Caco-2 (cell line): Measurements from ENCODE around the gene CISH. TPM values are rescaled to one million over a fixed set of nuclear protein-coding genes. Genes with fewer than 3 reads are reported as not detected.

ENCODE experiments used
- BruUV-seq: library from RNA; stranded (reverse); fragments of 400-500 nt; replicated peaks from 2 replicates; lab custom pipeline; 2021; lab: Mats Ljungman, UMichigan
- CTCF ChIA-PET: fragments of 300-600 bp; sonication (Branson Sonifier 250); formaldehyde crosslinking; loops from one replicate; lab custom pipeline; 2022; ENCODE audit warnings: antibody characterized with exemption; lab: Charles Lee
- POLR2A ChIA-PET: fragments of 300-600 bp; sonication (Branson Sonifier 250); formaldehyde crosslinking; loops from one replicate; lab custom pipeline; 2022; ENCODE audit warnings: antibody characterized with exemption; lab: Charles Lee
- DNase-seq, 2 experiments: peaks; one replicate each; pipeline versions ENCODE4 v3.0.0 to v3.0.0-alpha.2; 2020 to 2022
- H3K27me3 ChIP-seq: replicated peaks from 2 replicates; pipeline ENCODE4 v1.6.0; 2011; ENCODE audit warnings: low read length; ENCODE audit not compliant: control insufficient read depth, insufficient read depth
- H3K36me3 ChIP-seq: 2 replicates; pipeline ENCODE4 v1.5.1; 2011; ENCODE audit warnings: low read length; ENCODE audit not compliant: control insufficient read depth, insufficient read depth
- H3K4me1 ChIP-seq: fragments of 250-450 bp; sonication (Bioruptor Pico); 2 replicates; pipeline ENCODE4 v1.5.1; 2020; ENCODE audit warnings: mild to moderate bottlenecking
- H3K4me3 ChIP-seq: 2 replicates; pipeline ENCODE4 v1.5.1; 2011; ENCODE audit warnings: low read depth, mild to moderate bottlenecking, control low read depth, low read length
- H3K9me3 ChIP-seq: fragments of 250-450 bp; sonication (Bioruptor Pico); 2 replicates; pipeline ENCODE4 v1.5.1; 2020; ENCODE audit warnings: mild to moderate bottlenecking, moderate library complexity
- H3K27ac Mint-ChIP-seq: one replicate; pipeline ENCODE4 v1.8.0; 2022; ENCODE audit warnings: mixed read lengths; ENCODE audit not compliant: unreplicated experiment
- H3K27me3 Mint-ChIP-seq: one replicate; pipeline ENCODE4 v1.8.0; 2022; ENCODE audit warnings: mixed read lengths; ENCODE audit not compliant: insufficient read depth, unreplicated experiment
- H3K36me3 Mint-ChIP-seq: one replicate; pipeline ENCODE4 v1.8.0; 2022; ENCODE audit warnings: mild to moderate bottlenecking, mixed read lengths; ENCODE audit not compliant: insufficient read depth, unreplicated experiment
- H3K4me1 Mint-ChIP-seq: one replicate; pipeline ENCODE4 v1.8.0; 2022; ENCODE audit warnings: low read depth, mixed read lengths; ENCODE audit not compliant: unreplicated experiment
- H3K4me3 Mint-ChIP-seq: one replicate; pipeline ENCODE4 v1.8.0; 2022; ENCODE audit warnings: mild to moderate bottlenecking, moderate library complexity, mixed read lengths; ENCODE audit not compliant: unreplicated experiment
- H3K9me3 Mint-ChIP-seq: one replicate; pipeline ENCODE4 v1.8.0; 2022; ENCODE audit warnings: mixed read lengths; ENCODE audit not compliant: unreplicated experiment
- intact Hi-C: fragments of 100-400 bp; cut with micrococcal nuclease; formaldehyde crosslinking; loops from one replicate; pipeline ENCODE4 v1.10.0; 2022; ENCODE audit not compliant: unreplicated experiment
- total RNA-seq: library from RNA; stranded (reverse); gene quantifications from 2 replicates; pipeline ENCODE4 v1.2.3, GENCODE V29; 2022
- TF ChIP-seq, protein P1 (sequence below), 2 experiments: fragments of 200-600 bp in 1 of 2; IDR thresholded peaks; 1 replicate in 1 of 2; 2 replicates in 1 of 2; pipeline versions ENCODE4 v1.5.1 to v1.8.0; 2011 to 2022; ENCODE audit warnings: antibody characterized with exemption in 1 of 2, control low read depth in 1 of 2, inconsistent platforms in 1 of 2, low read depth in 1 of 2, low read length in 1 of 2, mild to moderate bottlenecking in 1 of 2, moderate library complexity in 1 of 2; ENCODE audit not compliant: insufficient read depth in 1 of 2, severe bottlenecking in 1 of 2, unreplicated experiment in 1 of 2

Gene CISH
- total RNA-seq, 1 experiment from 2014 or later = 2.9 TPM

DNA sequence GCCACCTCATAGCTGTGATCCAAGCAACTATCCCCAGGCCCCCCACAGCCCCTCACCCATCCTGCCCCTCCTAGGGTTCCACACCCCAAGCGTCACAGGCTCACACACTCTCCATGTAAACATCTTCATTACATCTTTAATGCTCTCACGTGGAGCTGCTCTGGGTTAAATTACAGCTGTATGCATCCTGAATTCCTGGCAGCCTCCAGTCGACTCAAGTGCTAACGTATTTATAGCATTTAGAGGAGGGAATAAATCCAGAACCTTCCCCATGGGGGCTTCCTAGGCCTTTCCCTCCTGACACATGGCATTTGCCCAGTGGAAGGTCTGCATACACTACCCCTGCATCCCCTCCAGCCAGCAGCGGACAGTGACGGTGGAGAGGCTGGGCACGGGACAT, 53.7 kb downstream of the CISH start:
- no peaks in the 10 kb centered on the region for H3K9me3 ChIP-seq
- no peaks in the 10 kb centered on the region for H3K4me1 Mint-ChIP-seq
- H3K27ac Mint-ChIP-seq = no peak overlapping the region
- ChIA-PET POLR2A (no interaction called here), CTCF (no interaction called here)
- H3K4me3 Mint-ChIP-seq = no peak overlapping the region
- no TSS peak for BruUV-seq
- H3K27me3 Mint-ChIP-seq = peaks cover 10% of the 10 kb centered on the region
- no peak overlapping the region for H3K4me3 ChIP-seq
- DNase-seq = no peak
- no peaks in the 10 kb centered on the region for H3K27me3 ChIP-seq
- no peaks in the 10 kb centered on the region for H3K36me3 ChIP-seq
- H3K4me1 ChIP-seq = no peaks in the 10 kb centered on the region
- TF ChIP-seq, protein P1, sequence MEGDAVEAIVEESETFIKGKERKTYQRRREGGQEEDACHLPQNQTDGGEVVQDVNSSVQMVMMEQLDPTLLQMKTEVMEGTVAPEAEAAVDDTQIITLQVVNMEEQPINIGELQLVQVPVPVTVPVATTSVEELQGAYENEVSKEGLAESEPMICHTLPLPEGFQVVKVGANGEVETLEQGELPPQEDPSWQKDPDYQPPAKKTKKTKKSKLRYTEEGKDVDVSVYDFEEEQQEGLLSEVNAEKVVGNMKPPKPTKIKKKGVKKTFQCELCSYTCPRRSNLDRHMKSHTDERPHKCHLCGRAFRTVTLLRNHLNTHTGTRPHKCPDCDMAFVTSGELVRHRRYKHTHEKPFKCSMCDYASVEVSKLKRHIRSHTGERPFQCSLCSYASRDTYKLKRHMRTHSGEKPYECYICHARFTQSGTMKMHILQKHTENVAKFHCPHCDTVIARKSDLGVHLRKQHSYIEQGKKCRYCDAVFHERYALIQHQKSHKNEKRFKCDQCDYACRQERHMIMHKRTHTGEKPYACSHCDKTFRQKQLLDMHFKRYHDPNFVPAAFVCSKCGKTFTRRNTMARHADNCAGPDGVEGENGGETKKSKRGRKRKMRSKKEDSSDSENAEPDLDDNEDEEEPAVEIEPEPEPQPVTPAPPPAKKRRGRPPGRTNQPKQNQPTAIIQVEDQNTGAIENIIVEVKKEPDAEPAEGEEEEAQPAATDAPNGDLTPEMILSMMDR (IDR thresholded peaks at IDR 0.05; ENCODE audit: insufficient read depth in 1 of 2, low read depth in 1 of 2, low read length in 1 of 2, severe bottlenecking in 1 of 2, unreplicated experiment in 1 of 2) = no peak
- no peaks in the 10 kb centered on the region for H3K9me3 Mint-ChIP-seq
- no peaks in the 10 kb centered on the region for H3K36me3 Mint-ChIP-seq
- intact Hi-C loops = no loop called here

DNA sequence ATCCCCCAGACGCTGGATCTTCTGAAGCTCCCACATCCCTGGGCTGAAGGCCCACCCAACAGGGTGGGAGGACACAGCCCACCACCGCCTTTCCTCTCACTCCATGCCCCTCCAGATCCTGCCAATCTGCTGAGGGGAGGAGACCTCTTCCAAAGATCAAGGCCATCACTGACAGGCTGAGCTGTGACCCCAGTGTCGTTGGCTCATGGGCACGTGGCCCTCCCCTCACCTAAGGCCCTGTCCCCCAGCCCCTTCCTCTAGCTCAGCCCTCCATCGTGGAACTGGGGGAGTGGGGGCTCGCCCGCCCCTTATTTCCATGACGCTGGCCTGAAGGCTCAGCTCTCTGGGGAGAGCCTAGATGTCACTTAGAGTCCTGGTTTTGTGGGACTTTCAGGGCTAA, 54.5 kb downstream of the CISH start:
- POLR2A ChIA-PET = interaction anchor here (0.6 kb wide), 1 partner anchor 41 kb away, joined by 4 read pairs; no protein-coding TSS in a partner anchor
- no peaks in the 10 kb centered on the region for H3K9me3 Mint-ChIP-seq
- DNase-seq = no peak

More for the DNA sequence above, 54.5 kb downstream of the CISH start:
- Histone ChIP-seq H3K4me3 (no peak overlapping the region), H3K27me3 (no peaks in the 10 kb centered on the region), H3K4me1 (no peaks in the 10 kb centered on the region), H3K36me3 (no peaks in the 10 kb centered on the region), H3K9me3 (no peaks in the 10 kb centered on the region)
- peaks cover 10% of the 10 kb centered on the region for H3K27me3 Mint-ChIP-seq
- H3K4me1 Mint-ChIP-seq = no peaks in the 10 kb centered on the region
- H3K4me3 Mint-ChIP-seq = no peak overlapping the region
- CTCF ChIA-PET = no interaction called here
- intact Hi-C loops = no loop called here
- no peaks in the 10 kb centered on the region for H3K36me3 Mint-ChIP-seq
- no TSS peak for BruUV-seq
- TF ChIP-seq, protein P1 (IDR thresholded peaks at IDR 0.05; ENCODE audit: insufficient read depth in 1 of 2, low read depth in 1 of 2, low read length in 1 of 2, severe bottlenecking in 1 of 2, unreplicated experiment in 1 of 2) = no peak
- H3K27ac Mint-ChIP-seq = no peak overlapping the region

Other genes starting within 250 kb of the CISH start
- gene CACNA2D2, start 108.1 kb downstream of the CISH start, total RNA-seq = 0.25 and 0.35 TPM in 2 replicates
- gene C3orf18, start 44.0 kb downstream of the CISH start, total RNA-seq = 1.6 and 2.1 TPM in 2 replicates
- 12.6 and 14.3 TPM in 2 replicates for gene HEMK1, start 42.3 kb downstream of the CISH start, total RNA-seq
- gene MAPKAPK3, start 5.4 kb upstream of the CISH start, total RNA-seq = 40.1 and 43.5 TPM in 2 replicates
- 0.05 and 0.09 TPM in 2 replicates for gene DOCK3, start 63.2 kb upstream of the CISH start, total RNA-seq